ENCODE measurements around the gene LIPE.

- TF ChIP-seq, protein P1, sequence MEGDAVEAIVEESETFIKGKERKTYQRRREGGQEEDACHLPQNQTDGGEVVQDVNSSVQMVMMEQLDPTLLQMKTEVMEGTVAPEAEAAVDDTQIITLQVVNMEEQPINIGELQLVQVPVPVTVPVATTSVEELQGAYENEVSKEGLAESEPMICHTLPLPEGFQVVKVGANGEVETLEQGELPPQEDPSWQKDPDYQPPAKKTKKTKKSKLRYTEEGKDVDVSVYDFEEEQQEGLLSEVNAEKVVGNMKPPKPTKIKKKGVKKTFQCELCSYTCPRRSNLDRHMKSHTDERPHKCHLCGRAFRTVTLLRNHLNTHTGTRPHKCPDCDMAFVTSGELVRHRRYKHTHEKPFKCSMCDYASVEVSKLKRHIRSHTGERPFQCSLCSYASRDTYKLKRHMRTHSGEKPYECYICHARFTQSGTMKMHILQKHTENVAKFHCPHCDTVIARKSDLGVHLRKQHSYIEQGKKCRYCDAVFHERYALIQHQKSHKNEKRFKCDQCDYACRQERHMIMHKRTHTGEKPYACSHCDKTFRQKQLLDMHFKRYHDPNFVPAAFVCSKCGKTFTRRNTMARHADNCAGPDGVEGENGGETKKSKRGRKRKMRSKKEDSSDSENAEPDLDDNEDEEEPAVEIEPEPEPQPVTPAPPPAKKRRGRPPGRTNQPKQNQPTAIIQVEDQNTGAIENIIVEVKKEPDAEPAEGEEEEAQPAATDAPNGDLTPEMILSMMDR (IDR thresholded peaks at IDR 0.05) = no peak
- TF ChIP-seq POLR2A (IDR thresholded peaks at IDR 0.05) = no peak
These were observed 57.6 kb downstream of the LIPE start for GRCh38 chr19:42369433-42370067.

All from adrenal gland (tissue), 5 donors.